ENCODE data around the gene GLYR1.
A peak's percentile ranks its signal among the peaks of the same experiment; 100 is the strongest.

GLYR1 gene

DNA sequence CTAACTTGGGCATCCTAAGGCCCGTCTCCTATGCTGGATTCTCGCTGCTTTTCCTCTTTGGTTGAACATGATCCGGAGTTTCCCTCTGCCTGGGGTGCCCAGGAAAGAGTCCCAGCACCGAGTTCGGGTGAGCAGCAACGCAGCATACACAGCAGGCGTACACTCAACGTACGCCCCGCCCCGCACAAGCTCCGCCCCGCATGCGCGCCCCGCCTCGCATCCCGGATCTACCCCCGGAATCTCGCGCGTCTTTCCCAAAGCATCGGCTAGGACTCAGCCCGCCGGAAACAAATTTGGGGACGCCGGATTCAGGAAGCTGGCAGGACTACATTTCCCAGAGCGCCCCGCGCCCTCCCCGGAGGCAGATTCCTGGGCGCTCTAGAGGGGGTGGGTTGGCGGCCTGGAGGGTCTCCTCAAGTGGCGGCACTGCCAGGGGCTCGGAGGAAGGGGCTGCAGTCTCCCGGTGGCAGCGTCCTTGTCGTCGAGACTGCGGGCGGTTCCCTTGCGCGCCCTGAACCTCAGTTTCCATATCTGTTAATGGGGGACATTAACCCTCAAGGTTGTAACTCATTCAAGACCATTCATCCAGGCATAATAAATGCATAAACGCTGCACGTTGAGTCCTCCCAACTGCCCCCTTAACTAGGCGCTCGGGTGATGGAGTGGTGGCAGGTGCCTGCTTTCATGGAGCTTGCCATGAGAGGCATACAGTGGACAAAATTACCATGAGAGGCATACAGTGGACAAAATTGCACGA lies 78.4 kb downstream of the GLYR1 start:
- peak overlapping the region; percentile 62 for H3K9ac ChIP-seq (ENCODE audit: low read length)
- peaks cover 14% of the 10 kb centered on the region; the same call in 1 of the 2 replicates for H3K4me1 ChIP-seq (ENCODE audit: control insufficient read depth, insufficient read depth, low read length)
- peak overlapping the region; percentile 85 for H3K4me3 ChIP-seq (ENCODE audit: low read depth, low read length)
- H3K9me3 ChIP-seq (ENCODE audit: control insufficient read depth, insufficient read depth, low read depth, low read length): no peaks in the 10 kb centered on the region
- H3K27ac ChIP-seq (ENCODE audit: low read depth, low read length): 0 out of 2 replicates have a peak overlapping the region, but pooled peaks have one; percentile 4
- no peaks in the 10 kb centered on the region for H3K27me3 ChIP-seq (ENCODE audit: control insufficient read depth, insufficient read depth, low read length)
- H3K36me3 ChIP-seq (ENCODE audit: control insufficient read depth, insufficient read depth, low read length): peaks cover 14% of the 10 kb centered on the region

DNA sequence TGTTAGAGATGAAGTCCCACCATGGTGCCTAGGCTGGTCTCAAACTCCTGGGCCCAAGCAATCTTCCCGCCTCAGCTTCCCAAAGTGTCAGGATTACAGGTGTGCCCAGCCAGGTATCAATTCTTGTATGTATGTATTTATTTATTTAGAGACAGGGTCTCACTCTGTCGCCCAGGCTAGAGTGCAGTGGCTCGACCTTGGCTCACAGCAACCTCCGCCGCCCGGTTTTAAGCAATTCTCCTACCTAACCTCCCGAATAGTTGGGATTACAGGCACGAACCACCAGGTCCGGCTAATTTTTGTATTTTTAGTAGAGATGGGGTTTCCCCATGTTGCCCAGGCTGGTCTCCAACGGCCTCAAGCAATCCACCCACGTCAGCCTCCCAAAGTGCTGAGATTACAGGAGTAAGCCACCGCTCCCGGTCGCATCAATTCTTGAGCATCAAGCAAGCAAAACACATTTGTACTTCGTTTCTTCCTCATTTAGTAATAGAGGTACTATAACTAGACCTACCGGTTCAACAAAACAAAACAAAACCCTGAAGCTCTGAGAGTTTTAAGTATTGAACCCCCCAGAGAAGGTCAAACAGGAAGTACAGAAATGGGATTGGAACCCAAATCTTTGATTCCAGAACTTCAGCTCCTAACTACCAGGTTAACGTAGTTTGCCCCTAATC lies 79.1 kb downstream of the GLYR1 start:
- Histone ChIP-seq H3K9me3 (ENCODE audit: control insufficient read depth, insufficient read depth, low read depth, low read length) (no peaks in the 10 kb centered on the region), H3K4me3 (ENCODE audit: low read depth, low read length) (peak overlapping the region; percentile 85), H3K4me1 (ENCODE audit: control insufficient read depth, insufficient read depth, low read length) (peaks cover 14% of the 10 kb centered on the region; the same call in 1 of the 2 replicates), H3K27ac (ENCODE audit: low read depth, low read length) (no peak overlapping the region), H3K36me3 (ENCODE audit: control insufficient read depth, insufficient read depth, low read length) (peaks cover 21% of the 10 kb centered on the region), H3K27me3 (ENCODE audit: control insufficient read depth, insufficient read depth, low read length) (no peaks in the 10 kb centered on the region), H3K9ac (ENCODE audit: low read length) (peak overlapping the region; percentile 62)

DNA sequence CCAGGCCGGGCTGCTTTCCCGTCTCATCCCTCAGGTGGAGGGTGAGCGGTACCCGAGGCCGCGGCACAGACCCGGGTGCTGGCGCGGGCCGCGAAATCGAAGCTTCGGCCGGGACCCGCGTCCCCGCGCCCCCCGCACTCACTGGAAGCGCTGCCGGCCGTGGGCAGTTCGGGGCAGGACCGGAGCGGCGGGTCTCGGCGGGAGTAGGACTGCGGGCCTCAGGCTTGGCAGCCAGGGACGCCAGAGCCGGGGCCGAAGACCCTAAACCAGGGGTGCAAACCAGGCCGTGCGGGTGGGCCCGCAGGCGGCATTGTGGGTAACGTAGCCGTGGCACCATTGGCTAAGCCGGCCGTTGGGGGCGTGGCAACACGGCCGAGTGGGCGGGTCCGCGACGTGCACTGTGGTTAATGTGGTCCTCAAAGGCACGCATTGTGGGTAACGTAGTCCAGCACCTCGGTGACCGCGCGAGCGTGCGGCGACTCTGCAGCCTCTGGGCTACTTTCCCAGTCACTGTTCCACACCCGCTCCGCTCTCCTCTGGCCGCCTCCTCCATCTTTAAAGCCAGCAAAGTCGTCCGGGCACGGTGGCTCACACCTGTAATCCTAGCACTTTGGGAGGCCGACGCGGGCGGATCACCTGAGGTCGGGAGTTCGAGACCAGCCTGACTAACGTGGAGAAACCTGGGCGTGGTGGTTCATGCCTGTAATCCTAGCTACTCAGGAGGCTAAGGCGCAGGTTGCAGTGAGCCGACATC lies 80.0 kb downstream of the GLYR1 start, which contains the start of gene ZNF500:
ZNF500 (minus strand) TSS at position 288 of the 754 bp plus-strand sequence. CDS start 1,184 bp downstream, outside the sequence.
- Histone ChIP-seq H3K9me3 (ENCODE audit: control insufficient read depth, insufficient read depth, low read depth, low read length) (no peaks in the 10 kb centered on the region), H3K9ac (ENCODE audit: low read length) (peak within 1 kb of the TSS; percentile 83), H3K27ac (ENCODE audit: low read depth, low read length) (peak within 1 kb of the TSS; percentile 74; the same call in 1 of the 2 replicates), H3K27me3 (ENCODE audit: control insufficient read depth, insufficient read depth, low read length) (no peaks in the 10 kb centered on the region), H3K4me3 (ENCODE audit: low read depth, low read length) (peak within 1 kb of the TSS; percentile 85), H3K4me1 (ENCODE audit: control insufficient read depth, insufficient read depth, low read length) (peaks cover 14% of the 10 kb centered on the region; the same call in 1 of the 2 replicates), H3K36me3 (ENCODE audit: control insufficient read depth, insufficient read depth, low read length) (peaks cover 30% of the 10 kb centered on the region)

DNA sequence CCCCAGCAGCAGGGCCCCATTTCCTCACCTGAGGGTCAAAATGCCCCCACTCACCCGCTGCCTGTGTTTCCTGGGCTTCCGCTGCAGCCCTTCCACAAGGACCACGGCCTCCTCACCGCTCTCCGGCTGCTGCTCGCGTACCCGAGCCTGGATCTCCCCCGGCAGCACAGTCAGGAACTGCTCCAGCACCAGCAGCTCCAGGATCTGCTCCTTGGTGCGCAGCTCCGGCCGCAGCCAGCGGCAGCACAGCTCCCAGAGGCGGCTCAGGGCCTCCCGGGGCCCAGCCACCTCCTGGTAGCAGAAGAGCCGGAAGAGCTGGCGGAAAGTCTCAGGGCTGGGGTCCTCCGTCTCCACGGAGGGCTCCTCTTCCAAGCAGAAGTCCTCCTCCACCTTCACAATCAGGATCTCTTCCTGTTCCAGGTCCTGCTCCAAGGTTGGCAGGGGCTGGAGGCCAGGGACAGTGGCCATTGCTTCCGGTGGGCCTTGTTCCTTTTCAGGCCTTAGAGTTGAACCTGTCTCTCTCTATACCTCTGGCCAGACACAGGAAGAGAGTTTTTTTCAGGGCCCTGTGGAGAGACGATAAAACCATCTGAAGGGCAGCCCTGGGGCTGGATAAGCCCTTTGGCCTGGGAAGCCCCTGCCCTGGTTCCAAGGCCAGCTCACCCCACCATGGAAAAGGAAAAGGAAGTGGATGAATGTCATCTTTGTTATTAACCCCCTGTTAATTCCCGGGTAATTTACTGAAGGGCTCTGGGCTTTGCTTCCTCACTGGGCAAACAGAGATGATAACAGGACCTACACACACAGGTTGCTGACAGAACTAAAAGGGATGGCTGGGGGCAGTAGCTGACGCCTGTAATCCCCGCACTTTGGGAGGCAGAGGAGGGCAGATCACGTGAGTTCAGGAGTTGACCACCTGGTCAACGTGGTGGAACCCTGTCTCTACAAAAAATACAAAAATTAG lies 81.3 kb downstream of the GLYR1 start:
- H3K9me3 ChIP-seq (ENCODE audit: control insufficient read depth, insufficient read depth, low read depth, low read length): no peaks in the 10 kb centered on the region
- H3K27ac ChIP-seq (ENCODE audit: low read depth, low read length): no peak overlapping the region
- H3K36me3 ChIP-seq (ENCODE audit: control insufficient read depth, insufficient read depth, low read length): peaks cover 38% of the 10 kb centered on the region
- H3K9ac ChIP-seq (ENCODE audit: low read length): peak overlapping the region; percentile 83
- H3K27me3 ChIP-seq (ENCODE audit: control insufficient read depth, insufficient read depth, low read length): no peaks in the 10 kb centered on the region
- peaks cover 14% of the 10 kb centered on the region; the same call in 1 of the 2 replicates for H3K4me1 ChIP-seq (ENCODE audit: control insufficient read depth, insufficient read depth, low read length)
- H3K4me3 ChIP-seq (ENCODE audit: low read depth, low read length): peak overlapping the region; percentile 85

DNA sequence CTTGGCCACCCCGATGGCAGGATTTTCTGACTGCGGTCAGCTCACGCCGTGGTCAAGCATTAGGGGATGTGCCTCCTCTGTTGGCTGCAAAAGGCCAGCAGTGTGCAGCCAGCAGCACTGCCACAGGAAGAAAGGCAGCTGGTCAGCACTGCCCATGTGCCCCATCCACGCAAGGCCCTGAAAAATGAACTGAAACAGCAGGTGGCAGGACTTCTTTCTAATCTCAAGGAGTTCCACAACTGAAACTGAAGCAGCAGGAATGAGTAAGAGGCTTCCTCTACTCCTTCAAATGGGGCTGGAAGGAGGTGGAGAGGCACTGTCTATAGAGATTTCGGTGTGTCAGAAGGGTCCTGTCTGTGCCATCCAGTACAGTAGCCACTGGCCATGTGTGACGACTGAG lies 83.3 kb downstream of the GLYR1 start:
- no peak overlapping the region for H3K27ac ChIP-seq (ENCODE audit: low read depth, low read length)
- H3K9me3 ChIP-seq (ENCODE audit: control insufficient read depth, insufficient read depth, low read depth, low read length): no peaks in the 10 kb centered on the region
- H3K9ac ChIP-seq (ENCODE audit: low read length): no peak overlapping the region
- H3K36me3 ChIP-seq (ENCODE audit: control insufficient read depth, insufficient read depth, low read length): peaks cover 58% of the 10 kb centered on the region
- H3K4me3 ChIP-seq (ENCODE audit: low read depth, low read length): no peak overlapping the region
- H3K4me1 ChIP-seq (ENCODE audit: control insufficient read depth, insufficient read depth, low read length): 0 out of 2 replicates have a peak, but pooled peaks cover 11% of the 10 kb centered on the region
- H3K27me3 ChIP-seq (ENCODE audit: control insufficient read depth, insufficient read depth, low read length): no peaks in the 10 kb centered on the region

DNA sequence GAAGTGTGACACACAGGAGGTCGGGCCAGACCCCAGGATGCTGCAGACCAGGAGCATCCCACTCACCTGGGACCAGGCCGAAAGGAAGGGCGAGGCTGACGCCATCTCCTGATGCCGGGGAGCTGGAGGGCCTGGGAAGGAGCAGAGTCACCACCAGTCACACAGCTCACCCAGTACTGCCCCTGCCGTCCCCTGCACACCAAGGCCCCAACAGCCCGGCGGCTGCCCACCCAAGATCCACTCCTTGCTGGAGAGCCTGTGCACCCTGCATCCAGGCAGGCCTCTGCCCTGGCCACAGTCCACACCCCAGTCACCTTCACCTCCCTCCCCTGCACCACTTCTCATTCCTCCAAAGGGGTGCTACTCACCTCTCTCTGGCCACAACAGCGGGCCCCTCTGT lies 84.9 kb downstream of the GLYR1 start:
- H3K27ac ChIP-seq (ENCODE audit: low read depth, low read length): no peak overlapping the region
- H3K36me3 ChIP-seq (ENCODE audit: control insufficient read depth, insufficient read depth, low read length): peaks cover 70% of the 10 kb centered on the region
- 0 out of 2 replicates have a peak, but pooled peaks cover 4% of the 10 kb centered on the region for H3K4me1 ChIP-seq (ENCODE audit: control insufficient read depth, insufficient read depth, low read length)

DNA sequence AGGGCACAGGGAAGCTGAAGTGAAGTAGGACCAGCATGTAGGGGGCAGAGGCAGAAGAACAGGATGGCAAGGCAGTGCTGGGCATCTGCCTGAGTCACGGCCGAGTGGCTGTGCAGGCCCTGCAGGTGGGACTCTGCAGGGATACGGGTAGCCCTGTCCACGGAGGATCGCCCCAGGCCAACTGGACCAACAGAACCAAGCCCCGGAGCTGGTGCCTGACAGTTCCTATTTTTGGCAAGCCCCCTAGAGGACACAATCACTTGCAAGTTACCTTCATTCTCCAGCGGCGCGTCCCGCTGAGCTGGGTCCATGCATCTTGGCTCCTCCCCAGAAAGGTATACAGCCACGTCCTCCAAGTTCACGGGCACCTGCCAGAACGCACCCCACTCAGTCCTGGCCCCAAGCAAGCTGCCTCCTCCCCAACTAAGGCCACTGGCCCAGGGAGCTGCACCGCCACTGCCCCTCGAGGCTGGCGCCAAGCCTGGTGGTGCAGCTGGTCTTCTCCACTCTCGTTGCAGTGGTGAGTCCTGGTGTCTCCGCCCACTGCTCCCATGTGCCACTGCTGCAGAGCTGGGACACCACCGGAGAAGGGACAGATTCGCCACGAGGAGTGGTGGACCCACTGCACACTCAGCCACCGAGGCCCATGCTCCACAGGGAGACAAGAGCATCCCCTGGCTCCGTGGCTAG lies 86.7 kb downstream of the GLYR1 start:
- H3K27ac ChIP-seq (ENCODE audit: low read depth, low read length): no peak overlapping the region
- H3K27me3 ChIP-seq (ENCODE audit: control insufficient read depth, insufficient read depth, low read length): no peaks in the 10 kb centered on the region
- no peak overlapping the region for H3K4me3 ChIP-seq (ENCODE audit: low read depth, low read length)
- no peaks in the 10 kb centered on the region for H3K4me1 ChIP-seq (ENCODE audit: control insufficient read depth, insufficient read depth, low read length)
- H3K36me3 ChIP-seq (ENCODE audit: control insufficient read depth, insufficient read depth, low read length): peaks cover 85% of the 10 kb centered on the region
- H3K9me3 ChIP-seq (ENCODE audit: control insufficient read depth, insufficient read depth, low read depth, low read length): 0 out of 2 replicates have a peak, but pooled peaks cover 6% of the 10 kb centered on the region
- no peak overlapping the region for H3K9ac ChIP-seq (ENCODE audit: low read length)

More for the DNA sequence above, 84.9 kb downstream of the GLYR1 start:
- Histone ChIP-seq H3K27me3 (ENCODE audit: control insufficient read depth, insufficient read depth, low read length) (no peaks in the 10 kb centered on the region), H3K9ac (ENCODE audit: low read length) (no peak overlapping the region), H3K9me3 (ENCODE audit: control insufficient read depth, insufficient read depth, low read depth, low read length) (no peaks in the 10 kb centered on the region), H3K4me3 (ENCODE audit: low read depth, low read length) (no peak overlapping the region)

DNA sequence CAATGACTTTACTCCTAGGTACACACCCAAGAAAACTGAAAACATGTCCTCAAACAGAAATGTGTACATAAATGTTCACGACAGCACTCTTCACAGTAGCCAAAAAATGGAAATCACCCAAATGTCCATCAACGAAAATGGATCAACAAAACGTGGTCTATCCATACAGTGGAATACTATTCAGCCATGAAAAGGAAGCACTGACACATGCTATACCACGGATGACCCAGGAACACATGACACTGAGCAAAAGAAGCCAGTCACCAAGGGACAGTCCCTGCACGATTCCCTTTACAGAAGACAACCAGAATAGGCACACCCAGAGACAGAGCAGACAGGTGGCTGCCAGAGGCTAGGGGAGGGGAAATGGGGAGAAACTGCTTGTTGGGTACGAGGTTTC lies 91.4 kb downstream of the GLYR1 start:
- H3K36me3 ChIP-seq (ENCODE audit: control insufficient read depth, insufficient read depth, low read length): peaks cover 90% of the 10 kb centered on the region

DNA sequence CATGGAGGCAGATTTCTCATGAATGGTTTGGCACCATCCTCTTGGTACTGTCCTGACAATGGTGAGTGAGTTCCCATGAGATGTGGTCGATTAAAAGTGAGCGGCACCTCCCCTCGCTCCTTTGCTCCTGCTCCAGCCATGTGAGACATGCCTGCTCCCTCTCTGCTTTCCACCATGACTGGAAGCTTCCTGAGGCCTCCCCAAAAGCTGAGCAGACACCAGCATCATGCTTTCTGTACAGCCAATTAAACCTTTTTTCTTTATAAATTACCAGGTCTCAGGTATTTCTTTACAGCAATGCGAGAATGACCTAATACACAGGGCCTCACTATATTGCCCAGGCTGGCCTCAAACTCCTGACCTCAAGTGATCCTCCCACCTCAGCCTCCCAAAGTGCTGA lies 92.2 kb downstream of the GLYR1 start:
- H3K4me1 ChIP-seq (ENCODE audit: control insufficient read depth, insufficient read depth, low read length): no peaks in the 10 kb centered on the region
- H3K9me3 ChIP-seq (ENCODE audit: control insufficient read depth, insufficient read depth, low read depth, low read length): 0 out of 2 replicates have a peak, but pooled peaks cover 7% of the 10 kb centered on the region
- peaks cover 82% of the 10 kb centered on the region for H3K36me3 ChIP-seq (ENCODE audit: control insufficient read depth, insufficient read depth, low read length)
- H3K27me3 ChIP-seq (ENCODE audit: control insufficient read depth, insufficient read depth, low read length): no peaks in the 10 kb centered on the region
- H3K4me3 ChIP-seq (ENCODE audit: low read depth, low read length): no peak overlapping the region
- no peak overlapping the region for H3K27ac ChIP-seq (ENCODE audit: low read depth, low read length)
- H3K9ac ChIP-seq (ENCODE audit: low read length): no peak overlapping the region

More for the DNA sequence above, 91.4 kb downstream of the GLYR1 start:
- no peak overlapping the region for H3K27ac ChIP-seq (ENCODE audit: low read depth, low read length)
- H3K27me3 ChIP-seq (ENCODE audit: control insufficient read depth, insufficient read depth, low read length): no peaks in the 10 kb centered on the region
- 0 out of 2 replicates have a peak, but pooled peaks cover 7% of the 10 kb centered on the region for H3K9me3 ChIP-seq (ENCODE audit: control insufficient read depth, insufficient read depth, low read depth, low read length)
- H3K9ac ChIP-seq (ENCODE audit: low read length): no peak overlapping the region
- H3K4me1 ChIP-seq (ENCODE audit: control insufficient read depth, insufficient read depth, low read length): no peaks in the 10 kb centered on the region
- H3K4me3 ChIP-seq (ENCODE audit: low read depth, low read length): no peak overlapping the region
